HS-5 (cell line): ENCODE data around the gene SLC25A42.
"Not testable (repeated sequence)": the region's sequence is repeated elsewhere in the genome, so short reads cannot be mapped to it uniquely, and the experiment has no call there.

ENCODE experiments used
- DNase-seq: peaks from one replicate; pipeline ENCODE4 v3.0.0-alpha.2; 2012; ENCODE audit warnings: low read depth

SLC25A42 gene

GRCh38 chr19:19135713-19136112 lies 71.9 kb downstream of the SLC25A42 start:
- not testable (repeated sequence) for DNase-seq

GRCh38 chr19:19137556-19138108 lies 73.8 kb downstream of the SLC25A42 start:
- DNase-seq = no peak

GRCh38 chr19:19138109-19138981 lies 74.6 kb downstream of the SLC25A42 start, which contains the start of gene TMEM161A:
TMEM161A (minus strand) TSS chr19:19138478; CDS start chr19:19138428, 50 bp downstream.
- DNase-seq = peak; percentile 97

GRCh38 chr19:19139876-19140229 lies 76.1 kb downstream of the SLC25A42 start:
- DNase-seq = no peak

- no peak for DNase-seq
These were observed 76.7 kb downstream of the SLC25A42 start for GRCh38 chr19:19140476-19140875.

DNA sequence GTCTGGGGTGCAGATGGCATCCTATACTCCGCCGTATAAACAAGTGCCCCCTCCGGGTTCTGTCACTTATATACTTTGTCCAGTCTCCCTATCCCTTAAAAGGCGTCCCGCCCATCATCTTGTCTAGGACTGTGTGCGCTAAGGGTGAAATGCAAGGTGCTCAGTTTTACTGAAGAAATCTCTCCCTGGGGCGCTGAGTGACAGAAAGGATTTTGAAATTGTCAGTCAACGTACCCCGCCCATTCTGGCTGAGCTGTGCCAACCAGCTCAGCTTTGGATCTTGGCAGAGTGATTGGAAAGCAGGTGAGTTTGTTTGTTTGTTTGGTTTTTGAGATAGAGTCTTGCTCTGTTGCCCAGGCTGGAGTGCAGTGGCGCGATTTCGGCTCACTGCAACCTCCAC lies 78.6 kb downstream of the SLC25A42 start:
- no peak for DNase-seq

DNA sequence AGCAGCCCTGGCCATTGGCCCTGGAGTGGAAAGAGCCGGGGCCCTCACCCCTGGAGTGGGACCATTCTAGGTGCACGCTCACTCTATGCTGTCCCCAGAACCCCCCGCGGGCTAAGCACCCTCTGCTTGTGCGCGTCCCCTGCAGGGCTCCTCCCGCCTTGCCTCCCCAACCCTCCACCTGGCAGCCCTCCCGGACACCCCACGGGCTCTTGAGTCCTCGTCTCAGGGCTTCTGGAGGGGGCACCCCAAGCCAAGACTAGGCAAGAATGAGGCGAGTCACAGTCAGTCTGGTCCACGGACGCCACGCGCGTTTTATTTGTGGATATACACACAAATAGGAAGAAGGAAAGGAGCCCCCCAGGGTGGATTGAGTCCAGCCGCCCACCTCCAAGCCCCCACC lies 81.5 kb downstream of the SLC25A42 start:
- DNase-seq = no peak

DNA sequence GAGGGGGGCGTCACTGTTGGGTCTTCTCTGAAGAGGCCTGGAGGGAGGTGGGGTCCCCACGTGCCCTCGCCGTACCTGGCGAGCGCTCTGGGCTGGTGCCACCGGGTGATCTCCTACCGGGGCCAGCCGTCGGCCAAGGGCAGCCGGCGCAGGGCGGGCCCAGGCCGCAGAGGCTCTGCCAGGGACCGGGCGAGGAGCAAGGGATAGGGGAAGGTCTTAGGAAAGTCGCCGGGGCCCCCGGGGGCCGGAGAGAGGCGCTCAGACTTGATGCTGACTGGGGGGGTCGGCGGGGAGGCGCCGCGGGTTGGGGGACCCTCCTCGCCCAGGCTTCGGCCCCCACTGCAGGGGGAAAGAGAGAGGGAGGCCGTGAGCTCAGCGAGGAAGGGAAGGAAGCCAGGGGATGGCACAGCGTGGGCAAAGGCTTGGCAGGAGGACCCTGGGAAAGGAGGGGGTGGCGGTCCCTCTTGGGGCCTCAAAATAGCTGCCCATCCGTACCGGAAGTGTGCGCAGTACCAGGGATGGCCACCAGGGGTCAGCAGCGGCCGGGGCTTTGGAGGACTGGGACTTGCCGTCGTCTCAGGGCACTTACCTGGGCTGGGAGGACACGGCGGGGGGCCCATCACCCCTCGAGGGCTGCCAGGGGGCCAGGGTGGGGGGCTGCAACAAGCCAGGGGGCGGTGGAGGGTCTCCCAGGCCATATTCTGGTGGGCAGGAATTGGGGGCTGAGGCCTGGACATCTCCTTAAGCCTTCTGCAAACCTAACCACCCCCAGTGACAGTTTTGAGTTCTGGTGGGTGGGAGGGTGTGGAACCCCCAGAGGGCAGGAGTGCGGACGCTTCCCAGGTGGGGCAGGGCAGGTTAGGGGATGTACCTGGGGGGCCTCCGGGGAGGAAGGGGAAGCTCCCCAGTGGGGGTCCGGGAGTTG lies 82.2 kb downstream of the SLC25A42 start:
- no peak for DNase-seq

DNA sequence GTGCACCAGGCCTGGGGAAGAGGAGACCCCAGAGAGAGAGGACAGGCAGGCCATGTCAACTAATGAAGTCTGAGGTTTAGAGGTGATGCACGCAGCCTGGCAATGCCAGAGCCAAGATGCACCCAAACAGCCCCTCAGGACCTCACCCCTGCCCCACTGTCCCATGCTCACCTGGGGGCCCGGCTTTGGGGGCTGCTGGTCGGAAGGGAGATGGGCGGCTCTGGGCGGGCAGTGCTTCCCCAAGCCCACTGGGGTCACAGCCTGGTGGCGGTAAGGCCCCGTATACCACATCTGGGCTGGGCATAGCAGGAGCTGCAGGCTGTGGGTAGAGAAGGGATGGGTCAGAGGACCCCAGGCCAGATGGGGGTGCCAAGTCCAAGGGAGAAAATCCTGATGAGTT lies 83.1 kb downstream of the SLC25A42 start:
- DNase-seq = no peak

- no peak for DNase-seq
These were observed 83.5 kb downstream of the SLC25A42 start for GRCh38 chr19:19147344-19147743.

GRCh38 chr19:19148504-19148903 lies 84.7 kb downstream of the SLC25A42 start:
- not testable (repeated sequence) for DNase-seq

DNA sequence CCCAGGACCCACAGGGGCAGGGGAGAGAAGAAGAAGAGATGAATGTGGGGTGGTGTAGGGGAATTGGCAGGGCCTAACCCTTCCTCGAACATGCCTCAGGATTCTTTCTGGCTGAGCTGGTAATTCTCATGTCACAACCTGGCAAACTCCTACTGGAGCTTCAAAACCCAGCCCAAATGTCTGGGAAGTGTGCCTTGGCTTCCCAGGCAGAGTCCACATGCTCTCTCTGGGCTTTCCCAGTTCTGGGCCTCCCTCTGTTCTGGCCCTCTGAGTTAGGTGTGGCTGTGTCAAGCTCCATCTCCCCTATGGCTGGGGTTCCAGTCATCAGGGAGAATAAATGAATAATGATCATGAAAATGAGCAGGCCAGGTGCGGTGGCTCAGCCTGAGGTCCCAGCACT lies 85.6 kb downstream of the SLC25A42 start:
- no peak for DNase-seq

DNA sequence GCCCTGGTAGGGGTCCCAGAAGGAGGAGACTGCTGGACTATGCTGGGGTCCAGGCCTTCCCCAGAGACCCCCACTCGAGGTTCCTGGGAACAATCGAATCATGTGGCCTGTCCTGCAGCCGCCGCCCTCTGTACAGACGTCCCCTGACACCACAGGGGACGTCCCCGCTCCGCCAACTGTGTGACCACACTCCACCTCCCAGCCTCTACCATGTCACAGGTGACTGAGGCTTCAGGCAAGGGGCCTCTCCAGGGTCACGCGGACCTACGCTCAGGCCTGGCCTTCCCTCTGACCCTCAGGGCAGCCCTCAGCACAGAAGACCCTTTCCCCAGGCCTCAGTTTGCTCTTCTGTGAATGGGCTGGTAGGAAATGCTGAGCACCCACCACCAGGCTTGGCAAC lies 87.6 kb downstream of the SLC25A42 start:
- DNase-seq = no peak

DNA sequence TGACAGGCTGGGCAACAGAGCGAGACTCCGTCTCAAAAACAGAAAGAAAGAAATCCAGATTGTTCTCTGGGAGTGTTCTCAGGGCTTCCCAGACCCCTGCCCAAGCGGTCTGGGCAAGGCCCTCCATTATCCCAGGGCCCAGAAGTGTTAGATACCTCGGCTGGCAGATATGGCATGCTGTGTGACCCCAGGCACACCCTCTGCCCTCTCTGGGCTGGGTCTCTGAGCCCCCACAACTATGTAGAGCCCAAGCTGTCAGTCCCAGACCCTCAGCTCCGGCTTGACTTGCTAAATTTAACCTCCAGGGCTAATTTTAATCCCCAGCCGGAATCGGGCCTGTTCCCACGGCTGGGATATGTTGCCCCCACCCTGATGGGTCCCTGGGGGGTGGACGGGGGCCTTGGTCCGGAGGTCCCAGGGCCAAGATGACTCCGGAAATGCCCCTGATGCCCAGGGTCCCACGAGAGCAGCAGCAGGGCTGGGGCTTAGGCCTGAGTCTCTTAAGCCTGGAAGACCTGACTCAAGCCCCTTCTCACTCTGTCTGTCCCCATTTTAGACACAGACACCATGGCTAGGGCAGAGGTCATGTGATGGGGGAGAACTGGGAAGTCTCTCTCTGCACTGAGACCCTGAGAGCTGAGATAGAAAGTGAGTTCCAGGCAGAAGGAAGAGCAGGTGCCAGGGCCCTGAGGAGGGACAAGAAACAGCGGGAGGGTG lies 89.0 kb downstream of the SLC25A42 start:
- no peak for DNase-seq

DNA sequence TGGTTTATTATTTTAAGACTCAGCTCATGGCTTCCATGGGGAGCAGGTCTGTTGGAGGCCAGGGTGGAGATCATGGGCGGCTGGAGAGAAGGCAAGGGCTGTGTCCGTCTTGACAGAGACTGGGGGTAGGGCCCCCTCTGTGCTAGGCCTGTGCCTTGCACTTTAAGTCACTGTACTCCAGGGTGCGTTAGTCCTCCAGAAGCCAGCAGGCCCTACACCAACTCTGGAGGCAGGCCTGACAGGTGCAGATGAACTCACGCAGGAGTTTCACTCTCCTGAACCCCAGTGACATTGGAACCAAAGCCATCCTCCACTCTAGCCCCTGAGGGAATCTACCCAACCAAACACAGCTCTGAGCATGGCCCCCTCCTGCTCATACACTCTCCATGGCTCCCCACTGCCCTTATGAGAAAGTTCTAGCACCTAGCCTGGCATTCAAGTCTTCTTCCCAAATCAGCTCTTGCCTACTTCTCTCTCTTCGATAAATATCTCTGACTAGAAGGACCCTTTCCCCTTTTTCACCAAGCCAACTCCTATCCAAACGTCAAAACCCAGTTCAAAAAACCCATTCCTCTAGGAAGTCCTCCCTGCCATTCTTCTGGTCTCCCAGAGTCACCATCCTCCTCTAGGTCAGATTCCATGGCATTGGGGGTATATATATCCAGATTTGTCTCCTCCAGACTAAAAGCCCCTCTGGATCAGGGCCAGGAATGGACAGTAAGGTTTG lies 91.1 kb downstream of the SLC25A42 start:
- DNase-seq = no peak

DNA sequence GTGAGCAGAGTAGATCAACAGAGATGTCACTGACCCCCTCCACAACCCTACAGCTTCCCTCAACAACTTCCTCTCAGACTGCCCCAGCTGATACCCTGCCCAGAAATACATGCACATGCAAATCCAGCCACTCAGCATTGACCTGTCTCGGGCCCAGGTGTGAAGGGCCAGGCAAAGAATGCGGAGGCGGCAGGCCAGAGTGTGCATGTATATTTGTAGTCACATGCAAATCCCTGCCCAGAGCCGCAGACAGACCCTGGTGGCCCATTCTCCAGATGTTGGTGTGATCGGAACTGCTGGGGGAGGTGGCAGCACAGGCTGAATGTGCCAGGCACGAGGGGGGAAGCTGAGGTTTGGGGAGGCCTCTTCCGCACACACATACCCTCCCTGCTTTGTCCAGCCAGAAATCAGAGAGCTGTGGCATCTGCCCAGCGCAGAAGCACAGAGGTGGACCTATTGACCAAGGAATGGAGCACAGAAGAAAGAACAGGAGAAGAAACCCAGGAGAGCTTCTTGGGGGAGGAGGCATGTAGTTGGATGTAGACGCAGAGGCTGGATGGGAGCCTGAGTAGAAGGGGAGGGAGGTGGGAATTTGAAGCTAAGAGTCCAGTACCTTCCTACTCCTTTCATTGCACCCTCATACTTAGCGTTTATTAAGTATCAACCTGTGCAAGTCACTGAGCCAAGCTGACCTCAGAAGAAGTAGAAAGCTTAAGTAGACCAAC lies 91.9 kb downstream of the SLC25A42 start:
- DNase-seq = no peak

DNA sequence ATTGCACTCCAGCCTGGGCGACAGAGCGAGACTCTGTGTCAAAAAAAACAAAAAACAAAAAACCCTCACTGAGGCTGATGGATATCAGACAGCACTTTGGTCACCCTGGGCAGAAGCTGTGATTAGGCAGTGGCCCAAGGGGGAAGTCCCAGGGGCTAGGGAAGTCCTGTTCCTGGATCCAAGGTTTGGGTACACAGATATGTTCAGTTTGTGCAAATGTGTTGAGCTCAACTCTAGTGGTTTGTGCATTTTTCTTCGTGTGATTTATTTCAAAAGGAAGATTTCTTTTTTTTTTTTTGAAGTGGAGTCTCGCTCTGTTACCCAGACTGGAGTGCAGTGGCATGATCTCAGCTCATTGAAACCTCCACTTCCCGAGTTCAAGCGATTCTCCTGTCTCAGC lies 94.0 kb downstream of the SLC25A42 start:
- no peak for DNase-seq

- no peak for DNase-seq
These were observed 95.7 kb downstream of the SLC25A42 start for GRCh38 chr19:19159534-19159933.

GRCh38 chr19:19160461-19161035 lies 96.8 kb downstream of the SLC25A42 start:
- no peak for DNase-seq

DNA sequence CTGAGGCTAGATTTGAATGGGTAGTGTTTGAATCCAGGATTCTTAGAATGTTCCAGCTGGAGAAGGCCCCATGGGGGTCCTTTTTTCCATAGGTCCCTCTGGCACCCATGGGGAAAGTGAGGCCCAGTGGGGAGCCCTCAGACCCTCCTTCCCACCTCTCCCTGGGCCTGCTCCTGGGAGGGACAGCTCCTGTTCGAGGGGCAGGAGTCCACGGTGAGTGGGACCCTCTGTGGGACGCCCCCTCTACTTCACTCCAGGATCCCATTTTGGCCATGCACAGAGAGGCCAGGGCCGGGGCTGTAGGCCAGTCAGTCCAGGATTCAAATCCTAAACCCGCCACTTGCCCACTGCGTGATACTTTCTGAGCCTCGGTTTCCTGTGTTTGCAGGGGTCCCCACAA lies 98.7 kb downstream of the SLC25A42 start:
- DNase-seq = no peak
